ENCODE data around the gene SPATA46. TPM values are rescaled to one million over a fixed set of nuclear protein-coding genes. Genes with fewer than 3 reads are reported as not detected.

Gene SPATA46
- total and polyA plus RNA-seq, 9 of the 15 experiments (the other 6 are each of a cell fraction or from before 2014, with no cell fraction given), result 0.04 to 0.11 TPM; not detected in 7

DNA sequence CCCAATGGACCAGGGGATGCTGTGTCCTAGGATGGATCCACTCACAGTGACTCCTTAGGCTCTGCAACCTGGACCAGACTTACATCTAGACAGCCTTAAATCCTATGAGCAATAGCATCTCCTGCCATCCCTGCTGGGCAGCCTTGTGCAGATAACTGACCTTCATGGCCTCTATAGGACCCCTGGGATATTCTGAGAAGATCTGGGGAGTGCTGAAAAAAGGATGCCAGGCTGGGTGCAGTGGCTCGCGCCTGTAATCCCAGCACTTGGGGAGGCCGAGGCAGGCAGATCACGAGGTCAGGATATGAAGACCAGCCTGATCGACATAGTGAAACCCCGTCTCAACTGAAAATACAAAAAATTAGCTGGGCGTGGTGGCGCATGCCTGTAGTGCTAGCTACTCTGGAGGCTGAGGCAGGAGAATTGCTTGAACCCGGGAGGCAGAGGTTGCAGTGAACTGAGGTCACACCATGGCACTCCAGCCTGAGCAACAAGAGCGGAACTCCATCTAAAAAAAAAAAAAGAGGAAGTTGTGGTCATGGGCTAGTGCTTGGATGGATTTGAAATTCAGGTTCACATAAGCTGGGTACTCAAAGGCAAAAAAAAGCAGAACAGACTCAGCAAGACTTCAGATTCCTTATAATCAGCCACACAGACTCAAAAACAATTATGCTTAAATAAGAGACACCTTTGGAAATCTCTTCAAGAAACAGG, 46.2 kb upstream of the SPATA46 start (continued):
- TF ChIP-seq ADNP (tag; IDR thresholded peaks at IDR 0.05), result no peak
- no peak for TF ChIP-seq GTF2F1 (IDR thresholded peaks at IDR 0.05; ENCODE audit: low read depth, low read length)
- TF ChIP-seq, protein P1, sequence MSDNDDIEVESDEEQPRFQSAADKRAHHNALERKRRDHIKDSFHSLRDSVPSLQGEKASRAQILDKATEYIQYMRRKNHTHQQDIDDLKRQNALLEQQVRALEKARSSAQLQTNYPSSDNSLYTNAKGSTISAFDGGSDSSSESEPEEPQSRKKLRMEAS (CRISPR knock-in tag; IDR thresholded peaks at IDR 0.05), result no peak
- no peak for TF ChIP-seq PTTG1 (tag; IDR thresholded peaks at IDR 0.05; ENCODE audit: low read depth)
- TF ChIP-seq HNRNPK (IDR thresholded peaks at IDR 0.05; ENCODE audit: low read depth, low read length, poor library complexity, severe bottlenecking), result no peak
- peak; percentile 62 for TF ChIP-seq DPF2 (IDR thresholded peaks at IDR 0.05)
- TF ChIP-seq ZNF445 (CRISPR knock-in tag; IDR thresholded peaks at IDR 0.05; ENCODE audit: low read depth), result no peak
- TF ChIP-seq, protein P2, sequence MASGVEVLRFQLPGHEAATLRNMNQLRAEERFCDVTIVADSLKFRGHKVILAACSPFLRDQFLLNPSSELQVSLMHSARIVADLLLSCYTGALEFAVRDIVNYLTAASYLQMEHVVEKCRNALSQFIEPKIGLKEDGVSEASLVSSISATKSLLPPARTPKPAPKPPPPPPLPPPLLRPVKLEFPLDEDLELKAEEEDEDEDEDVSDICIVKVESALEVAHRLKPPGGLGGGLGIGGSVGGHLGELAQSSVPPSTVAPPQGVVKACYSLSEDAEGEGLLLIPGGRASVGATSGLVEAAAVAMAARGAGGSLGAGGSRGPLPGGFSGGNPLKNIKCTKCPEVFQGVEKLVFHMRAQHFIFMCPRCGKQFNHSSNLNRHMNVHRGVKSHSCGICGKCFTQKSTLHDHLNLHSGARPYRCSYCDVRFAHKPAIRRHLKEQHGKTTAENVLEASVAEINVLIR (CRISPR knock-in tag; IDR thresholded peaks at IDR 0.05), result no peak
- TF ChIP-seq SMAD4 (CRISPR knock-in tag; conservative IDR thresholded peaks at IDR 0.05), result peak; percentile 46; the same call in 1 of the 2 replicates
- peak; percentile 33 to 53; a peak in 2 of 4 replicates for TF ChIP-seq NRF1 (conservative IDR thresholded peaks at IDR 0.05 in 1 of 2, IDR thresholded peaks at IDR 0.05 in 1 of 2)
- no peak for TF ChIP-seq DACH1 (IDR thresholded peaks at IDR 0.05; ENCODE audit: partially characterized antibody)
- TF ChIP-seq EP300 (IDR thresholded peaks at IDR 0.05; ENCODE audit: low read length), result no peak
- no peak for TF ChIP-seq ZNF57 (CRISPR knock-in tag; IDR thresholded peaks at IDR 0.05)
- TF ChIP-seq EHMT2 (IDR thresholded peaks at IDR 0.05), result 0 out of 2 replicates have a peak, but pooled peaks have one; percentile 53
- TF ChIP-seq PTRF (tag; IDR thresholded peaks at IDR 0.05), result no peak
- TF ChIP-seq ZNF583 (CRISPR knock-in tag; IDR thresholded peaks at IDR 0.05), result no peak
- TF ChIP-seq CHD2 (IDR thresholded peaks at IDR 0.05; ENCODE audit: low read depth, low read length), result no peak
- no peak for TF ChIP-seq ARHGAP35 (IDR thresholded peaks at IDR 0.05; ENCODE audit: partially characterized antibody)
- TF ChIP-seq, protein P3, sequence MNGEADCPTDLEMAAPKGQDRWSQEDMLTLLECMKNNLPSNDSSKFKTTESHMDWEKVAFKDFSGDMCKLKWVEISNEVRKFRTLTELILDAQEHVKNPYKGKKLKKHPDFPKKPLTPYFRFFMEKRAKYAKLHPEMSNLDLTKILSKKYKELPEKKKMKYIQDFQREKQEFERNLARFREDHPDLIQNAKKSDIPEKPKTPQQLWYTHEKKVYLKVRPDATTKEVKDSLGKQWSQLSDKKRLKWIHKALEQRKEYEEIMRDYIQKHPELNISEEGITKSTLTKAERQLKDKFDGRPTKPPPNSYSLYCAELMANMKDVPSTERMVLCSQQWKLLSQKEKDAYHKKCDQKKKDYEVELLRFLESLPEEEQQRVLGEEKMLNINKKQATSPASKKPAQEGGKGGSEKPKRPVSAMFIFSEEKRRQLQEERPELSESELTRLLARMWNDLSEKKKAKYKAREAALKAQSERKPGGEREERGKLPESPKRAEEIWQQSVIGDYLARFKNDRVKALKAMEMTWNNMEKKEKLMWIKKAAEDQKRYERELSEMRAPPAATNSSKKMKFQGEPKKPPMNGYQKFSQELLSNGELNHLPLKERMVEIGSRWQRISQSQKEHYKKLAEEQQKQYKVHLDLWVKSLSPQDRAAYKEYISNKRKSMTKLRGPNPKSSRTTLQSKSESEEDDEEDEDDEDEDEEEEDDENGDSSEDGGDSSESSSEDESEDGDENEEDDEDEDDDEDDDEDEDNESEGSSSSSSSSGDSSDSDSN (IDR thresholded peaks at IDR 0.05; ENCODE audit: borderline replicate concordance in 1 of 2, low read depth in 2 of 2, low read length in 2 of 2), result no peak
- no peak for TF ChIP-seq SLC30A9 (CRISPR knock-in tag; IDR thresholded peaks at IDR 0.05)
- TF ChIP-seq ZBED1 (IDR thresholded peaks at IDR 0.05), result no peak
- no peak for TF ChIP-seq CBFA2T2 (conservative IDR thresholded peaks at IDR 0.05)
- TF ChIP-seq, protein P4, sequence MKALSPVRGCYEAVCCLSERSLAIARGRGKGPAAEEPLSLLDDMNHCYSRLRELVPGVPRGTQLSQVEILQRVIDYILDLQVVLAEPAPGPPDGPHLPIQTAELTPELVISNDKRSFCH (CRISPR knock-in tag; IDR thresholded peaks at IDR 0.05), result no peak
- TF ChIP-seq, protein P4 (tag; IDR thresholded peaks at IDR 0.05), result 0 out of 2 replicates have a peak, but pooled peaks have one; percentile 45
- TF ChIP-seq ZFP30 (CRISPR knock-in tag; IDR thresholded peaks at IDR 0.05; ENCODE audit: borderline replicate concordance), result no peak
- TF ChIP-seq BCOR (IDR thresholded peaks at IDR 0.05), result peak; percentile 74
